NOMO-1 (cell line): ENCODE data around the gene NCK2.
A peak's percentile ranks its signal among the peaks of the same experiment; 100 is the strongest.
"Not testable (repeated sequence)": the region's sequence is repeated elsewhere in the genome, so short reads cannot be mapped to it uniquely, and the experiment has no call there.

Experiments
- DNase-seq, 2 experiments: peaks; one replicate each; lab custom pipeline; 2025; ENCODE audit not compliant: unreplicated experiment in 2 of 2; lab: John Stamatoyannopoulos, UW

The NCK2 gene

DNA sequence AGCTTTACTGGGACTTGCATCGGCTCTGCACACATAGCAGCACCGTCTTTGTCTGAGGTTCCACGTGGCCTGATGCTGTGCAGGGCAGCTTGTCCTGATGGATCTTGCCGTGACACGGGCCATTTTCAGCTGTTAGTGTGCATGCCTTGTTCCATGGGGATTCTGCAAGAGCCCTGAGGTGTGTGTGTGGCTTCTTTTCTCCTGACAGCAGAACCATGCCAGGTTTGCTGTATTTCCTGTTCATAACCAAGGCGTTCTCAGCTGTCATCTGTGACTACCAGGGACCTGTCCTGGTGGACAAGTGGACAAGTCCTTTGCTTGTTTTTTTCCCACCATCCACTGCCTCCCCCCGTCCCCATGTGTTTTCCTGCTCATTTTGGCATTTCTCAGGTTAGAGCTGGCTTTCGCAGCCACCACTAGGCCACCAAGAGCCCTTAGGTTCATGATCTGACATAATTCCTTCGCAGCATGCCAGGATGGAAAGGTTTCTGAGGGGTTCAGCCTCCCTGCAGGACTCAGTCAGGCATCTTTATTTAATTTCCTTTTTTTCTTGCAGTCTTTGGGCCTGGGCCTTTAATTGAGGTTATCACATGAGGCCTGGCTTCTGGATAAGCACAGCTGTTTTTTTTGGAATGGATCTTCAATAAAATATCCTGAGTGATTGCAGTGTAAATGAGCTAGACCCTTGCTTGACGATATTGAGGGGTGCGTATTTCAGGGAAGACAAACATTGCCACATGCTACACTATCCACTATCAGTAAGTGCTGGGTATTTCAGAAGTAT is 139.4 kb downstream of the NCK2 start:
- DNase-seq: no peak

DNA sequence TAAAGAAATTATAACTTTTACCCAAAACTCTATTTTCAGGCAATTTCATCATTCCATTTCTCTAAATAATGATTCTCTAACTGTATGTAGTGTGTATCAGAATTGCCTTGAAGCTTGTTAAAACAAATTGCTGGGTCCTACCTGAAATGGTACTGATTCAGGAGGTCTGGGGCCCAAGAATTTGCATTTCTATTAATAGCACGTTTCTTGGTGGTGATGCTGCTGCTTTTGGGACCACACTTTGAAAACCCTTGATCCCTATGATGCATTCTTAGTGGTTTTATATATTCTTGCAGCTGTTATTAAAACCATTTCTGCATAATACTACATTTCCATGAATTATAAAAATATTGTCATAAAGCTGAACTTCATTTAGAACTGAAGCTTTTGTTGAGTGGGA is 140.7 kb downstream of the NCK2 start:
- no peak for DNase-seq

DNA sequence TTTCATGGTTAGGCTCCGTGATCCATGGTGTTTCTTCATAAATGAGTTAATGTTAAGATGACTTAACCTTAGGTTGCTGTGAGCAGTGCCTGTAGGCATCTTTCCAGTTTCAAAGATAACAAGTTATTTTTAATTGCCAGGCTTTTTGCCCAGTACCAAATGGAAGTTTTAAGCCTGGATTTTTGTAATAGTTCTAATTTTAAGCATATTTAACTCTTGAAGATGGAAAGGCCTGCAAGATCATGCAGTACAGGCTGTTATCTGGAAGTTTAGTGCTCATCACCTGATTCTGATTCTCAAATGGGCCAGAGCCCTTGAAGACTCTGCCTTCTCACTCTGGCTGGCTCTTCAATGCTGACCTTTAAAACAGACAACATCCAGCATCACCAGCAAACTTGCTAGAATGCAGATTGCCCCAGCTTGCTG is 141.3 kb downstream of the NCK2 start:
- no peak for DNase-seq

DNA sequence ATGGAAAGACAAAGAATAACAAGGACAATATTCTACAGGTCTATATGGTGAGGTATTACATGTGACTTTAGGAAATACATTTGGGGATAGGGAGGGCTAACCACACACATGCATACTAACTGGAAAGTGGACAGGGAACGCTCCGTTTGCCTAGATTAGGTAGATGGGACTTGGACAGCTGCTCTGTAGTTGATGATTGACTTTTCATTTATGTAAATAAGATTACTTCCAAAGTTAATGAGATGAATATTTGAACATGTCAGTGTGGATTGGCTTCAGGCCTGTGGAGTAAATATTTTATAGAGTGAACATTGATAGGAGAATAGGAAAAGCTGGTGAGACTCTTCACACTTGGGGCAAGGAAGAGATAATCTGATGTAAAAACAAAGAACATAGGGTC is 142.0 kb downstream of the NCK2 start:
- DNase-seq: no peak

DNA sequence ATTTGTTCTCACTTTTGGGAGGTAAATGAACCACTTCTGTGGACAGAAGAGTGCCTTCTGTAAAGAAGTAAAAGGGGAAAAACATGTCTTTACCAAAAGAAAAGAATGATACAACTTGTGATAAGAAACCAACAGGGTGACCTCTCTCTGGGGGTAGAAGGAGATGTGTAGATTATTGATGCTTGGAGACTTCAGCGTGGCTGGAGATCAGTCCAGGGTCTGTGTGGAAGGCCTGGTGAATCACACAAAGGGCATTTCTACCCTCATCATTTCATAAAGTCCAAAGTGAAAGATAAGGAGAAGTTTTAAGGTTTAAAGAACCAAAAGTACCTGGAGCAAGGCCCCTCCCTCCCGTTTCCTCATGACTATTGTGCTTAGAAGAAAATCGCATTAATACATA is 142.5 kb downstream of the NCK2 start:
- DNase-seq: no peak

DNA sequence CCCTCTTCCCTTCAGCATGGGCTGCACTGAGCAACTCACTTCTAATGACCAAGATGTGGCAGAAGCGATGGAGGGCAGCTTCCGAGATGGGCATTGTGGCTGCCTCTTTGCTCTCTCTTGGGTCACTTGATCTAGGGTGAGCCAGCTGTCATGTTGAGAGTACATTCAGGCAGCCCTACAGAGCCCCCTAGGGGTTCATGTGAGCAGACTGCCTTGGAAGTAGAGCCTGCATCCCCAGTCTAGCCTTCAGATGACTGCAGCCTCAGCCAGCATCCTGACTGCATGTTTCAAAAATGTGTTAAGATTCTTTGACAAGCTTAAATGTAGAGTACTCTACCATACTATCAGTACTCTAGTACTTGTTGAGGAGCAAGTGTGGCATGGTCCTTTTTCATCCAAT is 143.9 kb downstream of the NCK2 start:
- peak in 1 of 2 experiments; percentile 14 for DNase-seq

DNA sequence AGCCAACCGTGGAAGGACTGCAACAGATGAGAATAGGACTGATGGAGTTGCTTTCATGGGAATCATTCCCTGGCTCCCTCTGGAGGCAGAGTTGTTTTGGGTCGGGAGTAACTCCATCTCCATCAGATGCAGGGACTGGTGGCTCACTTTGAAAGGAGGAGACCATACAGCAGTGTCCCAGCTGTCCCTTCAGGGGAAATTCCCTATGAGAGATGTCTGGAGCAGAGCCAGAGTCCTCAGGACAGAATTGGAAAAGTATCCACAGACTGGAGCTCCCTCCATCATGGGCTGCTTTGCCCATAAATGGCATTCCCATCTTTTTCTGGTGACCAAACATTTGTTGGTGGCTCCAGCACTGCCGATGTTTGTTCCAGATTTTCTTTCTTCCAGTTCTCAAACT is 144.3 kb downstream of the NCK2 start:
- DNase-seq: no peak

DNA sequence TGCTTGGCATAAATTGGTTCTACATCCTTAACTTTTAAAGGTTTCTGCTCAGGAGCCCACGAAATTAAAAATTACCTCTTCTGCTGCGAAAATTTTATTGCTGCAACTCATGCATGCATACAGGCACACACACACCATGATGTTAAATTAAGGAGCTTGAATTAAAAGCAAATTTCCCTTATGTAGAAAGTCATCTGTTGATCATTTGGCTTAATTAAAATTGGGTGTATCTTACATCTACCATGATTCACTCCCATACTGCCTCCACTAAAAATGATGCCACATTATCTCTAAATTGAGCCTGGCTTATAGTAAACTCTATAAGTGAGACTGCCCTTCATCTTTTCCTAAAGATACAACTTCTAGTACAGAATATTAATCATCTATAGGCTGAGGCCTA is 145.4 kb downstream of the NCK2 start:
- no peak for DNase-seq

DNA sequence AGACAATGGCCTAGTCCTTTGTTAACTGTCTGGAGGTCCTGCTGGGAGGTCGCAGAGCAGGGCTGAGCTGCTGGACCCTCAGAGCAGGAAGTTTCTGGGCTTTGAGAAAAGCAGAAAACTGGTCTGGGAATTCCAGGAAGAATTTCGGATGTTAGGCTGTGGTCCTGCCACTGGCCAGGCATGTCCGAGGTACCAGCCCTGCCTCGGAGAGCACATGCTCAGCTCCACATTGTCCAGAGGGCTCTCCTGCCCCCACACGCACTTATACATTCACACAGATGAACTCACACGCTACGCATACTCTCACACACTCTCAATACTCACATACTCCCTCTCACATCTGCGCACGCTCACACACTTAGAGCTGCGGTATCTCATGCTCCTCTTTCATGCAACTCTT is 146.1 kb downstream of the NCK2 start:
- no peak for DNase-seq

DNA sequence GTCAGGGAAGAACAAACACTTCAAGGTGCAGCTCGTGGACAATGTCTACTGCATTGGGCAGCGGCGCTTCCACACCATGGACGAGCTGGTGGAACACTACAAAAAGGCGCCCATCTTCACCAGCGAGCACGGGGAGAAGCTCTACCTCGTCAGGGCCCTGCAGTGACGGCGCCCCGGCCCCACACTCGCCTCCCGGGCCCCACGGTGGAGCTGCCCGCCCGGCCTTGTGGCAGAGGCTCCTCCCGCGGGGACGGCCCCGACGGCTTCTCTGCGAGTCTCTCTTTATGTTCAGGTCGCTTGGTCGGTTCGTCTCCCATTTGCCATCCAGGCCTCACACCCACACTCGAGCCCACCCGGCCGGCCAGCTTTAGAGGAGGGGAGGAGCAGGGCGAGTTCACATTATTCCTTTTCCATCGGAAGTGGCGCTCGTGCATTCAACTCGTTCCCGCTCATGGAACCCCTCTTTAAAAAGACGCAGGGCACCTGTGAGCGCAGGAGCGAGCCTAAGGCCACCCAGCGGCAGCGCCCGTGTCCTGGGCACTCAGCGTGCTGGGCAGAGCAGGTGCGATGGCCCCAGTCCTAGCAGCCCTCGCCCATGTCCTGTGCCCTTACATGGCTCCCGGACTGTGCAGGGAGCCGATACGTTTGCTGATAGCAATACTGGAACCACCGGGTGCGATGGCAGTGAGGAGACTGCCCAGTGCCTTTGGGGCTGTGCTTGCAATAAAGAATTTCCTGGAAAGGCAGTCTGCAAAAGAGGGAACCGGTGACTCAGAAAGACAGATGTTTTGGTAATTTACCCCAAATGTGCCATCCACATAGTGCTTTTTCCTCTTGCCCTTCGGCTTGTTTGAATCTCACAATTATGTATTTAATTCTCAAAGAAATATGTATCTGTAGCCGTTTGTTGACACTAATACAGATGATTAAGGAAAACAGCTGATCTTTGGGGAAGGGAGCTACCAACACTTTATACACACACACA is 148.6 kb downstream of the NCK2 start:
- DNase-seq: no peak

DNA sequence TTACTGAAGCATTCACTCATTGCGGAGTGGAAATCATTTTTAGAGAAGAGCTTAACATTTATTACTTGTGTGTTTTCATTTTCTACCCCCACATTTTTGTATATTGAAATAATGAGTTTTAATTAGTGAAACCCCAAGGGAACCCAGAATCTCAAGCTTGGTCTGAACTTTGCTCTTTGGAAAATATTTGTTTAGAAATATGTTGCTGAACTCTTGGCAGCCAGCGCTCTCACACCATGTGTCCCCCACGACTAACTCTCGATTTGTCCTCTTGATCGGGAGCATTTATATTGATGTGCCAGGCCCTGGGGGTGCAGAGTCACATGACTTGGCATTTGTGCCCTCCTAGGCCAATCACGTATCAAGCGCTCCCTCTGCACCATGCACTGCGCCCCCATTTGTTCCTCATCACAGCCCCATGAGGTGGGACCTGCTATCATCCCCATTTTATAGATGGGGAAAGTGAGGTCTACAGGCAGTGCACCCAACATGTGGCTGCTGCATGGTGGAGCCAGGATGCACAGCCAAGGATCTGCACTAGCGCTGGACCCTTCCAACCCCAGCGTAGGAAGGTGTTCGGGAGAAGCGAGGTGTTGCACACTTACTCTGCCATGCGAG is 149.7 kb downstream of the NCK2 start:
- no peak for DNase-seq

DNA sequence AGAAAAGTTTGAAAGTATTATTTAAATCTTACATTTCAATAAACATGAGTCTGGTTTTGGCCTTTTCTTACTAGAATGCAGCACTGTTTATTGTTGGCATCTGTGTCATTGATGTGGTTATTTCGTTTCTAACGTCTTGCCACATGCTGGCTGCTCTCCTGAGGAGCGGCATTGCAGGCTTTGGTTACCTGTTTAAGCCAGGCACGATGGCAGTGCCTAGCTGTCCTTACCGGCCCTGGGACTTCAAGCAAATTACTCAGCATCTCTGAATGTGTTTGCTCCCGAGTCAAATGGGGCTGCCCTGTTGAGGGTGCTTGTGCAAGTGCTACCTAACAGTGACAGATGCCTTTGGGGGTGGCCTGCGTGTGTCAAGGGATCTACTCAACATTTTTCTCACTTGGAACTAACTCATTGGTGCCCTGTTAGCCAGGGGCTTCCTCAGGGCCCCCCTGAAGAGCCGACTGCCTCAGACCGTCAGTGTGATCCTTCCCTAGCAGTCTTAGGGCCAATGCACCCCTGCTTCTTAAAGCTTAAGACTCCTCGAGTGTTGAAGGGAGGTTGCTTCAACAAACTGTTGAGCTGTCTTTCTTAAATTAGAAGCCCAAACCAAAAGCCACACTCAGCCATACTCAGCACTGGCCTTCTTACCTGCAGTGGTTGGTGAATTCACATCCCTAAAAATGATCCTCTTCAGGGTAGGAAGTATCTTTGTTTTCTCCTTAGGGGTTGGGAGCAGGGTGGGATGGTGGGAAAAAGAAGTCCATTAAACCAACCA is 151.5 kb downstream of the NCK2 start:
- no peak for DNase-seq

DNA sequence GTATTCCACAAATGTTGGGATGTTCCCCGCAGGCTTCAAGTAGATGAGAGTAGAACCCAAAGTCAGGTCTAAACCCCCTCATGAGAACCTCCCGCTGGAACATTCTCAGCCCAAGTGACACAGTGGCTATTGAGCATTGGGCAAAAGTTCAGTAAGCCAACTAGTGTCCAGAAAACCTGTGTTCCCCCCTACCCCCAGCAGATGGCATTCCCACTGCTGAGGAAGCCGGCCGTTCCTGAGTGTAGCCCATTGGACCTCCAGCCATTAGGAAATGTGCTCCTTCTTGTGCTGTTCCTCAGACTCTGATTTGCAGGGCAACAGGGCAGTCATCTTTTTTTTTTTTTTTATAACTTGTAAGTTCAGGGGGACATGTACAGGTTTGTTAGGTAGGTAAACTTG is 152.1 kb downstream of the NCK2 start:
- DNase-seq: no peak

DNA sequence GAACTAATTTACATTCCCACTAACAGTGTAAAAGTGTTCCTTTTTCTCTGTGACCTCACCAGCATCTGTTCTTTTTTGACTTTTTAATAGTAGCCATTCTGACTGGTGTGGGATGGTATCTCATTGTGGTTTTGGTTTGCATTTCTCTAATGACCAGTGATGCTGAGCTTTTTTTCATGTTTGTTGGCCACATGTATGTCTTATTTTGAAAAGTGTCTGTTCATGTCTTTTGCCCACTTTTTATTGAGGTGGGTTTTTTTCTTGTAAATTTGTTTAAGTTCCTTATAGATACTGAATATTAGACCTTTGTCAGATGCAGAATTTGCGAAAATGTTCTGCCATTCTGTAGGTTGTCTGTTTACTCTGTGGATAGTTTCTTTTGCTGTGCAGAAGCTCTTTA is 153.0 kb downstream of the NCK2 start:
- DNase-seq: not testable (repeated sequence)

DNA sequence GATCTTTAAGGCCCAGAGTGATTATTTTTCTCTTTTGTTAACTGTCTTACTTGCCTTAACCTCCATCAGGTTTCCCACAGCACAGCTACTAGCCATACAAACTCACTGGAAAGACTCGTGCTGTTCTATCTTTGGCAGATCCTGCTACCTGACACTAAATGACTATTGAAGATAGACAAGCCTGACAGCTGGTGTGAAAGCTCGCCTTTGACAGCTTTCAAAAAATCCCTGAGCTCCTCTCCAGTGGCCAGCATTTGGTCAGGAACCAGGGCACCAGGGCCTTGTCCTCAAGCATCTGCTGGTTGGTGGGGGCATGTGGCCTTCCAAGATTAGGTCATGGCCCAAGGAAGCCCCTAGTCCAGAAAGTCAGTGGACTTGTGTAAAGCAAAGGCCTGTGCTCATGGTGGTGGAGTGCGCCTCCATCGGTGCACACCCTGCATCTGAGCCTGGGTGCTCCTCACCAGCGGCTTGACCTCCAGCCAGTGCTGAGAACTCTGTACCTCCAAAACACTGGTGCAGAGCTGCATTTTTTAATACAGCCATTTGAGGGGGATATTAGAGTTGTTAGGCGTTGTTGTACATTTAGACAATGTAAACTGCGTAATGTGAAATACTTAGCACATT is 158.5 kb downstream of the NCK2 start:
- DNase-seq: no peak

DNA sequence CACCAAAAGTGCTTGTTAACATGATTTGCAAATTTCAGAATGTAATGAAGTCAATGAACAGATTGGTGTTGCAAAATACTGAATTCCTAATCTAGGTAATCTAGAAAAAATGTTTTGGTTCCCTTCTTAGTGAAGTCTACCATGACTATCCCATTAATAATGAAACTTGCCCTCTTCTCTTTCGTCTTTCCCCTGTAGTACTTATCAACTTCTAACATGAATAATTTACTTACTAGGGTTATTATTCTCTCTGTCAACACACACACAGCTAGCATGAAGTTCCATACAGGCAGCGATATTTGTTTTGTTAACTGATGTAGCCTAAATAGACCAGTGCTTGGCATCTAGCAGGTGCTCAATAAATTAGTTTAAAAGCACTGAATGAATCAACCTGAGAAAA is 160.2 kb downstream of the NCK2 start:
- no peak for DNase-seq

DNA sequence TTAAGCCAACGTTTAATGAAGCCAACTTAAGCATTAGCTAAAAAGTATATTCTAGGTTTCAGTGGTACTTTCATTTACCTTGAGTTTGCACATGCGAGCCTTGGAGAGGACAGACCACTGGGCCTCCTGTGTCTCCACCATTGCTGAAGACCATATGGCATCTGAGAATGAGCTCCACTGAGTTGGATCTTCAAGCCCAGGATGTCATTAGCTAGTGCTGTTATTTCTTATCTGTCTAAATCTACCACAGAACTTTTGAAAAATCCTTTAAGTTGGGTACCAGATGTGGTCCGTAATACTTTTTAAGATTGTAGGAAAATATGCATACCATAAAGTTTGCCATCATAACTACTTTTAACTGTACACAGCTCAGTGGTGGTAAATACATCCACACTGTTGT is 161.8 kb downstream of the NCK2 start:
- no peak for DNase-seq

DNA sequence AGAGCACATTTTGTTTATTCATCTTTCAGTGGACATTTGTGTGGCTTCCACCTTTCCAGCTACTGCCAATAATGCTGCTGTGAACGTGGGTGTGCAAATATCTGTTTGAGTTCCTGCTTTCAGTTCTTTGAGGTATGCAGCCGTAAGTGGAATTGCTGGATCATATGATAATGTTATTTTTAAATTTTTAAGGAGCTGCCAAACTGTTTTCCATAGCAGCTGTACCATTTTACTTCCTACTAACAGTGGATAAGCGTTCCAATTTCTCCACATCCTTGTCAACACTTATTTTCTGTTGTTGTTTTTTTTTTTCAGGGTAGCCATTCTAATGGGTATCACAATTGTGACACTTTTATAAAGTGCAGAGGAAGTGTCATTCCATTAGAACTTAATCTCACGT is 162.5 kb downstream of the NCK2 start:
- no peak for DNase-seq

DNA sequence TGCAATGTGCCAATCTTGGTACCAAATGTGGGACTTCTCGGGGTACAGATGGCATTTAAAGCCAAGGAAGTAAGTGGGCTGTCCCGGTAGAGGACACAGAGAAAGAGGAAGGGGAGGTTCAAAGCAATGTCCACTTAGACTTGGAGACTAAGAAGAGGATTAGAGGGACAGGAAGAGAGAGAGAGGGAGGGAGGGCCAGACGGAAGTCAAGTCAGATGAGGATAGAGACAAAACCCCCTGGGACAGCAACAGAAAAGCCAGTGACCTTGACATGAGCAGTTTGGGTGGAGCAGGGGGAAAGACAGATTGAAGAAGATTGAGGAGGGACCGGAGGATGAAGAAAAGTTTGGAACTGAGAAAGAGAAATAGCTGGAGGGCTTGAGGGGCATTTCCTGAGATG is 164.5 kb downstream of the NCK2 start:
- no peak for DNase-seq

DNA sequence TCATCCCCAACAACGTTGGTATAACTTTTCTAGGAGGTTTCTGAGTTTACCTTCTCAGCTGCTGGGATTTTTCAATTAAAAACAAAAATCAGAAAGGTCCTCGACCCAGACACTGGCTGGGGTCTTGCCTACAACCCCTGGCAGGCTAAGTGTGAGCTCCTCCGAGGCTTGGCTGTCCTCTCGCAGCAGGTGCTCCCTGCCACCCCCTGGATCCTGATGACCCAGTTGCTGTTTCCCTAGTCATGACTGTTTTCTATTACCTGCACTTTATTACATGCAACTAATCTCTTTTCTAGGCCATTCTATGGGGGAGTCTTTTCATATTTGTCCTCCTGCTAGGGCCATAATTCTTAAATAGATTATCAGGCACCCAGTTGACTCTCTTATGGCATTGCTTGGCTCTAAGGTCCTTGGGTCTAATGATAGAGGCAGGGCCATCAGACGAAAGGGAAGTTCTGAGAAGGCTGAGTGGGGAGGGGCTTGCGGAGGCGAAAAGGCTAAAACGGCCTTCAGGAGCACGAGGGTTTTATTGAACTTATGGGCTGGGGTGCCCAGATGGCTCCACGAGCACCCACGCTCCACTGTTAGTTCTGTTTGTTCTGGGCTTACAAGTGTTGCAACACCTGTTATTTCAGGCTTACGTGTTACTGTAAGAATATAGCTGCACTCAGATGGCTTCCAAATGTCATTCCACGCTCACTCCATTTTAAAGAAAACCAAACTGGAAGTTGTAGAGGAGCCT is 166.0 kb downstream of the NCK2 start:
- no peak for DNase-seq
